ENCODE results near the gene SPIN4.

GRCh38 chrX:63350941-63351616 lies at the start of gene SPIN4:
- TF ChIP-seq MXD4 (CRISPR knock-in tag; IDR thresholded peaks at IDR 0.05; ENCODE audit: borderline replicate concordance), result no peak
- no peak for TF ChIP-seq ZNF263 (CRISPR knock-in tag; IDR thresholded peaks at IDR 0.05; ENCODE audit: low read depth)
- no peak for TF ChIP-seq CTCF (IDR thresholded peaks at IDR 0.05)
- TF ChIP-seq HMGXB4 (CRISPR knock-in tag; IDR thresholded peaks at IDR 0.05), result no peak
- TF ChIP-seq ZNF317 (CRISPR knock-in tag; IDR thresholded peaks at IDR 0.05; ENCODE audit: borderline replicate concordance, low read depth), result no peak
- no peak for TF ChIP-seq ZNF219 (CRISPR knock-in tag; IDR thresholded peaks at IDR 0.05; ENCODE audit: borderline replicate concordance)
- TF ChIP-seq NR2C2 (CRISPR knock-in tag; IDR thresholded peaks at IDR 0.05), result no peak
- no peak for TF ChIP-seq E2F1 (CRISPR knock-in tag; IDR thresholded peaks at IDR 0.05)
- no peak for TF ChIP-seq RELA (CRISPR knock-in tag; IDR thresholded peaks at IDR 0.05; ENCODE audit: borderline replicate concordance)
- TF ChIP-seq USF2 (CRISPR knock-in tag; IDR thresholded peaks at IDR 0.05), result no peak

Measured in WTC11 (cell line).